OCI-LY3 (cell line): ENCODE results near the gene ELAPOR1.
"Not testable (repeated sequence)": the region's sequence is repeated elsewhere in the genome, so short reads cannot be mapped to it uniquely, and the experiment has no call there.

Source experiments
- H2AFZ ChIP-seq: fragments of 200-600, 300-600 bp; shearing (Covaris generic); 2 replicates; pipeline ENCODE4 v1.6.0; 2014; ENCODE audit warnings: antibody characterized with exemption, low read depth, low read length
- H3K27ac ChIP-seq: fragments of 200-600, 300-600 bp; sonication (generic); 2 replicates; pipeline ENCODE4 v1.5.1; 2014; ENCODE audit warnings: mild to moderate bottlenecking, low read length, moderate library complexity, mixed read lengths
- H3K27me3 ChIP-seq: fragments of 200-600, 300-600 bp; sonication (generic); 2 replicates; pipeline ENCODE4 v1.6.1; 2014; ENCODE audit warnings: low read depth, low read length, mixed read lengths
- H3K36me3 ChIP-seq: fragments of 200-600, 300-600 bp; sonication (generic); replicated peaks from 2 replicates; pipeline ENCODE3; 2014; ENCODE audit warnings: low read depth, low read length, mixed read lengths
- H3K4me1 ChIP-seq: fragments of 300-600, 200-600 bp; sonication (generic); 2 replicates; pipeline ENCODE4 v1.6.1; 2014; ENCODE audit warnings: low read length, mixed read lengths
- H3K4me2 ChIP-seq: fragments of 200-600, 300-600 bp; sonication (generic); 2 replicates; pipeline ENCODE4 v1.6.1; 2014; ENCODE audit warnings: low read length, mixed read lengths
- H3K4me3 ChIP-seq: fragments of 300-600, 200-600 bp; sonication (generic); 2 replicates; pipeline ENCODE4 v1.5.1; 2014; ENCODE audit warnings: antibody characterized with exemption, mild to moderate bottlenecking, low read length, moderate library complexity
- H3K79me2 ChIP-seq: fragments of 300-600, 200-600 bp; shearing (Covaris generic); 2 replicates; pipeline ENCODE4 v1.6.1; 2014; ENCODE audit warnings: mild to moderate bottlenecking, low read length, mixed read lengths
- H3K9ac ChIP-seq: fragments of 300-600, 200-600 bp; shearing (Covaris generic); 2 replicates; pipeline ENCODE4 v1.6.0; 2014; ENCODE audit warnings: mild to moderate bottlenecking, low read length, moderate library complexity
- H3K9me3 ChIP-seq: fragments of 200-600, 300-600 bp; shearing (Covaris generic); 2 replicates; pipeline ENCODE4 v1.6.1; 2014; ENCODE audit warnings: low read length, mixed read lengths; ENCODE audit not compliant: insufficient read depth
- H4K20me1 ChIP-seq: fragments of 200-600, 300-600 bp; sonication (generic); 2 replicates; pipeline ENCODE4 v1.6.1; 2016; ENCODE audit warnings: low read length, mixed read lengths; ENCODE audit not compliant: insufficient read depth
- EZH2phosphoT487 ChIP-seq: fragments of 200-600 bp; shearing (Covaris generic); IDR thresholded peaks from 2 replicates; pipeline ENCODE4 v1.6.1; 2018; ENCODE audit warnings: antibody characterized with exemption, mixed run types, low read depth
- TF ChIP-seq, protein P1 (sequence below): fragments of 200-600, 300-600 bp; sonication (generic); IDR thresholded peaks from 2 replicates; pipeline ENCODE4 v1.5.1; 2014; ENCODE audit warnings: antibody characterized with exemption, low read length, low read depth

ELAPOR1 gene

DNA sequence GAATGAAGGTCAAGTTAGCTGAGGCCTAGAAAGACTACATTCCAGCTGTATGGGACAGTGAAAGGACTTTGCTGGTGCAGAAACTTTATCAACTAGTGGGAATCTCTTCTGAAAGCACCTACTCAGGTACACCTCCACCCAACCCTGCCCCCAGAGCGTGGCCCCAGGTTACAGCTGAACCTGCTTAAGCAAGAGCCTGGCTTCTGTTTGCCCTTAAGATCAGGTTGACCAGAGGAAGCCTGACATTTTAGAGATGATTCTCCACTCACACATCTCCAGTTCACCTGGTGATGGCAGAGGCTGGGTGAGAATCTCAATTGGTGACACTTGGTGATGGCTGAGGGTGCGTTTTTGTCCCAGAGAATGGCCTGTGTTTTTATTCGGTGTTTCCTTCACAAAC is 24.0 kb downstream of the ELAPOR1 start:
- TF ChIP-seq EZH2phosphoT487 = no peak
- TF ChIP-seq, protein P1, sequence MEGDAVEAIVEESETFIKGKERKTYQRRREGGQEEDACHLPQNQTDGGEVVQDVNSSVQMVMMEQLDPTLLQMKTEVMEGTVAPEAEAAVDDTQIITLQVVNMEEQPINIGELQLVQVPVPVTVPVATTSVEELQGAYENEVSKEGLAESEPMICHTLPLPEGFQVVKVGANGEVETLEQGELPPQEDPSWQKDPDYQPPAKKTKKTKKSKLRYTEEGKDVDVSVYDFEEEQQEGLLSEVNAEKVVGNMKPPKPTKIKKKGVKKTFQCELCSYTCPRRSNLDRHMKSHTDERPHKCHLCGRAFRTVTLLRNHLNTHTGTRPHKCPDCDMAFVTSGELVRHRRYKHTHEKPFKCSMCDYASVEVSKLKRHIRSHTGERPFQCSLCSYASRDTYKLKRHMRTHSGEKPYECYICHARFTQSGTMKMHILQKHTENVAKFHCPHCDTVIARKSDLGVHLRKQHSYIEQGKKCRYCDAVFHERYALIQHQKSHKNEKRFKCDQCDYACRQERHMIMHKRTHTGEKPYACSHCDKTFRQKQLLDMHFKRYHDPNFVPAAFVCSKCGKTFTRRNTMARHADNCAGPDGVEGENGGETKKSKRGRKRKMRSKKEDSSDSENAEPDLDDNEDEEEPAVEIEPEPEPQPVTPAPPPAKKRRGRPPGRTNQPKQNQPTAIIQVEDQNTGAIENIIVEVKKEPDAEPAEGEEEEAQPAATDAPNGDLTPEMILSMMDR = no peak
- no peak overlapping the region for H2AFZ ChIP-seq
- no peaks in the 10 kb centered on the region for H3K9me3 ChIP-seq
- H4K20me1 ChIP-seq = no peaks in the 10 kb centered on the region
- no peak overlapping the region for H3K27ac ChIP-seq
- H3K4me1 ChIP-seq = peaks cover 17% of the 10 kb centered on the region
- no peaks in the 10 kb centered on the region for H3K27me3 ChIP-seq
- no peak overlapping the region for H3K9ac ChIP-seq
- no peaks in the 10 kb centered on the region for H3K79me2 ChIP-seq
- no peak overlapping the region for H3K4me3 ChIP-seq
- no peaks in the 10 kb centered on the region for H3K36me3 ChIP-seq
- no peak overlapping the region for H3K4me2 ChIP-seq

DNA sequence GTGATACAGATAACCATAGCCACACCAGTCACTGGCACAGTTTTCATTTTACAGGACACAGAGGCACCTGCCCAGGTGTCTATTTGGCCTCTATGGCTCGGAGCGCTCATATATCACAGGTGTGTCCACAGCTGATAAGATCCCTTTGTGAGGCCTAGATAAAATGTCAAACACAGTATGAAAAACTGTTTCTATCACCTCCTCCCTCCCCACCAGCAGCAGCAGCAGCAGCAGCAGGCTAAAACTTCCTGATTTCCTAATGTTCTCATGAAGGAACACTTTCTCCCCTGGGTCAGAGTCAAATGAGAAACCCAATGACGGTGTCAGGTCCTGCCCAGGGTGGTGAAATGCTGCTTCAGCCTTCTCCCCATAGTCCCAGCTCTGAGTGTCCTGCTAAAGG is 24.4 kb downstream of the ELAPOR1 start:
- Histone ChIP-seq H3K27me3 (no peaks in the 10 kb centered on the region), H3K9ac (no peak overlapping the region), H3K4me3 (no peak overlapping the region), H3K4me2 (no peak overlapping the region), H2AFZ (no peak overlapping the region), H3K79me2 (no peaks in the 10 kb centered on the region), H4K20me1 (no peaks in the 10 kb centered on the region), H3K36me3 (no peaks in the 10 kb centered on the region), H3K27ac (no peak overlapping the region), H3K4me1 (peaks cover 17% of the 10 kb centered on the region), H3K9me3 (no peaks in the 10 kb centered on the region)
- no peak for TF ChIP-seq EZH2phosphoT487
- TF ChIP-seq, protein P1 = no peak

DNA sequence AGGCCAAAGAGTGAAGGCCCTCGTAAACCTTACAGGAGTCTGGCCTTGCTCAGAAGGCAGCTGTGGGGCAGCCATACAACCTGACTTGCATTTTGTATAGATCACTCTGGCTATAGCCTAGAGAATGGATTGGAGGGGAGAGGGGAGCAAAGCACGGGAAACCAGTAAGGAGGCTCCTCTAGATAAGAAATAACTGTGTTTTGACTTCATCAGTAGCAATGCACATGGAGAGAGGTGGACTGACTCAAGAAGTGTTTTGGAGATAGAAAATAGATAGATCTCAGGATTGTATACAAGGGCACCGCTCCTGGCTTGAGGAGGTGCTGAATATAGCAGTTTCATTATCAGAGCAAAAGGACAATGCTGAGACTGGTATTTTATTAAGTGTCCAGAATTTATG is 26.5 kb downstream of the ELAPOR1 start:
- Histone ChIP-seq H3K4me3 (no peak overlapping the region), H3K27me3 (no peaks in the 10 kb centered on the region), H3K4me2 (no peak overlapping the region), H4K20me1 (no peaks in the 10 kb centered on the region), H3K4me1 (no peaks in the 10 kb centered on the region), H3K9me3 (no peaks in the 10 kb centered on the region), H3K27ac (no peak overlapping the region), H2AFZ (no peak overlapping the region), H3K36me3 (no peaks in the 10 kb centered on the region), H3K79me2 (no peaks in the 10 kb centered on the region), H3K9ac (no peak overlapping the region)
- TF ChIP-seq, protein P1 = no peak
- no peak for TF ChIP-seq EZH2phosphoT487

DNA sequence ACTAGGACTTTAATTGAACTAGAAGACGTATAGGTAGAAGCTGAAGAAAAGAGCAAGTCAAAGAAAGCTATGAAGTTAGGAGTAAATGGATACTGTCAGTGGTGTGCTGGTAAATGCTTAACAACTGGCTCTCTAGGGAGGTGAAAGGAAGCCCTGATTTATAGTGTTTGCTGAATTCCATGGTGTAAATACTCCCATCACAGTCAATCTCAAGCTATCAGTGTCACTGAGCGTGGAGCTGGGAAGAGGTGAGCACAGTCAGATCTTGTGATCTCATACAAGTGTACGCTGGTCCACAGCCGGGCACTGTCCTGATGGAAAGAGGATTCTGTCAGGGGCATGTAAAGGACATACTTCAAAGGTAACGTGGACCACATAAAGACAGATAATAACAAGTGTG is 28.3 kb downstream of the ELAPOR1 start:
- TF ChIP-seq, protein P1 = no peak
- TF ChIP-seq EZH2phosphoT487 = no peak

DNA sequence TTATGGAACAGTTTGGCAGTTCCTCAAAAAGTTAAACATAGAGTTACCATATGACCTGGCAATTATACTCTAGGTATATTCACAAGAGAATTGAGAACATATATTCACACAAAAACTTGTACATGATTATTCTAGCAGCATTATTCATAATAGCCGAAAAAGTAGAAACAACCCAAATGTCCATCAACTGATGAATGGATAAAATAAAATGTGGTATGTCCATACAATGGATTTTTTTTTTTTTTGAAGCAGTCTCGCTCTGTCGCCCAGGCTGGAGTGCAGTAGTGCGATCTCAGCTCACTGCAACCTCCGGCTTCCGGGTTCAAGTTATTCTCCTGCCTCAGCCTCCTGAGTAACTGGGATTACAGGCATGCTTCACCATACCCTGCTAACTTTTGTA is 28.8 kb downstream of the ELAPOR1 start:
- not testable (repeated sequence) for H2AFZ ChIP-seq, H3K9ac ChIP-seq, H3K27ac ChIP-seq

More for the DNA sequence above, 28.3 kb downstream of the ELAPOR1 start:
- no peaks in the 10 kb centered on the region for H3K27me3 ChIP-seq
- no peak overlapping the region for H3K4me2 ChIP-seq
- no peaks in the 10 kb centered on the region for H3K79me2 ChIP-seq
- H3K9ac ChIP-seq = no peak overlapping the region
- no peak overlapping the region for H3K27ac ChIP-seq
- no peak overlapping the region for H2AFZ ChIP-seq
- H4K20me1 ChIP-seq = no peaks in the 10 kb centered on the region
- no peak overlapping the region for H3K4me3 ChIP-seq
- no peaks in the 10 kb centered on the region for H3K9me3 ChIP-seq
- no peaks in the 10 kb centered on the region for H3K4me1 ChIP-seq
- no peaks in the 10 kb centered on the region for H3K36me3 ChIP-seq

More for the DNA sequence above, 28.8 kb downstream of the ELAPOR1 start:
- H3K4me1 ChIP-seq, H4K20me1 ChIP-seq, H3K79me2 ChIP-seq, H3K9me3 ChIP-seq, H3K4me2 ChIP-seq, H3K27me3 ChIP-seq, H3K36me3 ChIP-seq, H3K4me3 ChIP-seq: not testable (repeated sequence)
